Activated T-cell treated with anti-CD3 and anti-CD28 coated beads, Interleukin-2, amount 50 U/mL, for 4 hours (primary cell): ENCODE measurements around the gene ARFGAP3. TPM values are rescaled to one million over a fixed set of nuclear protein-coding genes. Genes with fewer than 3 reads are reported as not detected.
A peak's percentile ranks its signal among the peaks of the same experiment; 100 is the strongest.
"Not testable (repeated sequence)": the region's sequence is repeated elsewhere in the genome, so short reads cannot be mapped to it uniquely, and the experiment has no call there.

Source experiments
- ATAC-seq, 2 donors: fragments of 200-7000 bp; cut with Tn5 transposase; one replicate each; pipeline ENCODE4 v1.10.0; 2021
- DNase-seq: peaks from one replicate; pipeline ENCODE4 v3.0.0-alpha.2; 2020
- H3K27me3 Mint-ChIP-seq: one replicate; pipeline ENCODE4 v1.8.0; 2021; ENCODE audit warnings: low read depth, mixed read lengths
- H3K36me3 Mint-ChIP-seq: one replicate; pipeline ENCODE4 v1.8.0; 2022; ENCODE audit warnings: mixed read lengths; ENCODE audit not compliant: insufficient read depth
- H3K4me1 Mint-ChIP-seq: one replicate; pipeline ENCODE4 v1.8.0; 2021; ENCODE audit warnings: low read depth, mixed read lengths
- H3K4me3 Mint-ChIP-seq: one replicate; pipeline ENCODE4 v1.8.0; 2021; ENCODE audit warnings: mild to moderate bottlenecking, moderate library complexity, mixed read lengths
- H3K9me3 Mint-ChIP-seq: one replicate; pipeline ENCODE4 v1.8.0; 2021; ENCODE audit warnings: mixed read lengths
- total RNA-seq, 3 donors: library from RNA; stranded (reverse); gene quantifications; one replicate each; pipeline ENCODE4 v1.2.1, GENCODE V29; 2021

ARFGAP3 gene
- total RNA-seq, 3 donors from 2014 or later: 21.6 to 34.5 (median 26.8) TPM

- peaks cover 17% of the 10 kb centered on the region for H3K36me3 Mint-ChIP-seq
- no peak for DNase-seq
- H3K9me3 Mint-ChIP-seq: no peaks in the 10 kb centered on the region
Observed at GRCh38 chr22:42793848-42794405, 63.1 kb downstream of the ARFGAP3 start.

DNA sequence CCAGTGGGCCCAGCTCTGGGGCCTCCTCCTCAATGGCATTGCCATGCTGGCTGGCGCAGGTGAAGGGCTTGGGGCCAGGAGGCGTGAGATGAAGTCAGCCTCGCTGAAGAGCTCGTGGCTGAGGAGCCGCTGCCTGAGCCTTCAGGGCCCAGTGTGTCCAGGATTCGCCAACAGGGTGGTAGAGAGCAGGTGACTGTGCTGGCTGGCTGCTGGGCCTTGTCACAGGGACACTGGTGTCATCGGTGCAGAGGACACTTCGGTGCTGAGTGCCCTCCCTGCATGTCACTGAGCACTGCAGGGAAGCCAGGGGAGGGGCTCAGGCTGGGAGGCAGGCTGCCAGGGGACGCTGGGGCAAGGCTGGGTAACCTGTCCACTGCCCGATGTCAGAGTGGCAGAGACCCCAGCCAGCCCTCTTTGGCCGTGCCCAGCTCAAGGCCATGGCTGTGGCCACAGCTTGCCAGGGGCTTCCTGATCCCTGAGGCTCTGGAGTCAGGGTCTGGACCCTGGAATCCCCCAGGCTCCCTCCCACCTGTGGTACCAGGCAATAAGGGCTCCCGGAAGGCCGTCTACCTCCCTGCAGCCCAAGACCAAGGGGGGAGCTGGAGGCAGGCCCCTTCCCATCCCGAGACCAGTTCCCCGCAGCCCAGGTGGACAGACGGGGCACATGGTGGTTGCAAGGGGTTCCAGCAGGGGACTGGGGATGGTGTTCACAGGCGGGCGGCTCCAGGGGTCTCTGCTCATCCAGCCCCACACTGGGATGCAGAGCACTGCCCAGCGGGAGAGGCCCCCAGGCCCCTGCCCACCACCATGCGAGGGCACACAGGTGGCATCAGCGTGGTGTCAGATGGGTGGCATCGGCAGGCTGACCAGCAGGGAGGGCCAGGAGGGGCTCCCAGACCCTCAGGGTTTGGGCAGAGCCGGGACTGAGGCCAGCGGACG, 63.9 kb downstream of the ARFGAP3 start:
- H3K4me3 Mint-ChIP-seq: no peak overlapping the region
- H3K27me3 Mint-ChIP-seq: no peaks in the 10 kb centered on the region
- ATAC-seq (peak in 1 of 2 donors; percentile 10), DNase-seq (no peak)
- H3K36me3 Mint-ChIP-seq: peaks cover 17% of the 10 kb centered on the region
- no peaks in the 10 kb centered on the region for H3K9me3 Mint-ChIP-seq
- no peaks in the 10 kb centered on the region for H3K4me1 Mint-ChIP-seq

More at GRCh38 chr22:42793848-42794405, 63.1 kb downstream of the ARFGAP3 start:
- no peak overlapping the region for H3K4me3 Mint-ChIP-seq
- H3K4me1 Mint-ChIP-seq: no peaks in the 10 kb centered on the region
- H3K27me3 Mint-ChIP-seq: no peaks in the 10 kb centered on the region
- no peak for ATAC-seq

GRCh38 chr22:42792453-42792908, 64.6 kb downstream of the ARFGAP3 start:
- H3K36me3 Mint-ChIP-seq: peaks cover 12% of the 10 kb centered on the region
- H3K9me3 Mint-ChIP-seq: no peaks in the 10 kb centered on the region
- peak in 1 of 2 donors; percentile 37 for ATAC-seq
- H3K4me1 Mint-ChIP-seq: no peaks in the 10 kb centered on the region
- H3K27me3 Mint-ChIP-seq: no peaks in the 10 kb centered on the region
- DNase-seq: no peak
- H3K4me3 Mint-ChIP-seq: no peak overlapping the region

DNA sequence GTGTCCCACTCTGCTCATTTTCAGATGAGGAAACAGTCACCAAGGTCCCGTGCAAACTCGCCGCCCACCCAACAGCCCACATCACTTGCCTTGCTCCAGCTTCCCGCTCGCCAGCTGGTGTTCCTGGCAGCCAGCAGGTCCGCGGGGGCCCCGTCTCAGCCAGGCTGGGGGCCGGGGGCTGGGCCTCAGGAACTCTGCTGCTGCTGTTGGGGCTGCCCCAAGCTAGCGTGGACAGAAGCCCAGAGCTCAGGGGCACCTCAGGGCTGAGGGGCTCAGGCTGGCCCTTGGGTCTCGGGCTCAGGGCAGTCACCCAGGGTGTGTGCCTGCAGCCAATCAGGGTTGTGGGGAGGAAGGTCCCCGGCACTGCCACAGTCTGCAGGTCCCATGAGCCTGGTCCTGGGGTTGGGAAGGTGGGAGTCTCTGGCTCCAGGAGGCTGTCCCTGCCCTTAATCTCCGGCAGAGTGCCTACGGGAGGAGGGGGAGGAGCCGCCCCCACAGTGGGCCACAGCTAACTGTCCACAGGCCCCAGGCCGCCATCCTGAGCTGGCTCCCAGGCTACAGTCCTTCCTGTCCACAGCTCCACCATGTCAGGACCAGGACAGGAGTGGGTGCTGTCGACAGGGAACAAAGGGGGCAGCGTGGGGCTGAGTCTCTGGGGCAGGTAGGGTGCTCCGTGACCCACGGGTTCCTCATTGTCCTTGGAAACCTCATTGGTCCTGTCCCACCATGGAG, 65.2 kb downstream of the ARFGAP3 start:
- H3K4me1 Mint-ChIP-seq: no peaks in the 10 kb centered on the region
- H3K9me3 Mint-ChIP-seq: no peaks in the 10 kb centered on the region
- H3K4me3 Mint-ChIP-seq: no peak overlapping the region
- H3K27me3 Mint-ChIP-seq: no peaks in the 10 kb centered on the region
- ATAC-seq: no peak
- DNase-seq: no peak
- H3K36me3 Mint-ChIP-seq: peaks cover 7% of the 10 kb centered on the region

DNA sequence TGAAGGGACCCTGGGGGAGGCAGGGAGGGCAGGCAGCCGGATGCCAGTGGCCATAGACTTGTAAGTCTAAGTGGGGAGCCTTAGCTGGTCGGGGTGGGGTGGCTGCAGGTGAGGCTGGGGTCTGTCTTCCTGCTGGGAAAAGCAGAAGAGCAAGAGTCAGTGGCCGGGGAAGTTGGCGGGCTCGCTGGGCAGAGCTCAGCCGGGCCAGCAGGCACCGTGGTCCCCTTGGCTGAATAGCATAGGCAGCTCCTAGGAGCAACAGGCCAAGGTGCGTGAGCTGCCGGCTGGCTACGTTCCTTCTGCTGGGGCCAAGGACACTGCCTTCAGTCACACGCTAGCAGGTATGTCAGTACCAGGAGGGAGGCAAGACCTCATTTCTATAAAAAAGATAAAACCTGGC, 68.6 kb downstream of the ARFGAP3 start:
- DNase-seq: no peak
- Mint-ChIP-seq H3K4me1 (no peaks in the 10 kb centered on the region), H3K4me3 (no peak overlapping the region), H3K36me3 (no peaks in the 10 kb centered on the region), H3K9me3 (no peaks in the 10 kb centered on the region), H3K27me3 (no peaks in the 10 kb centered on the region)
- ATAC-seq: no peak

- H3K36me3 Mint-ChIP-seq: no peaks in the 10 kb centered on the region
- no peaks in the 10 kb centered on the region for H3K9me3 Mint-ChIP-seq
- no peak overlapping the region for H3K4me3 Mint-ChIP-seq
- DNase-seq: no peak
- ATAC-seq: no peak
- no peaks in the 10 kb centered on the region for H3K4me1 Mint-ChIP-seq
- H3K27me3 Mint-ChIP-seq: no peaks in the 10 kb centered on the region
Observed at GRCh38 chr22:42788021-42788420, 69.1 kb downstream of the ARFGAP3 start.

GRCh38 chr22:42787357-42787736, 69.7 kb downstream of the ARFGAP3 start:
- Mint-ChIP-seq H3K36me3 (no peaks in the 10 kb centered on the region), H3K4me3 (no peak overlapping the region), H3K27me3 (no peaks in the 10 kb centered on the region), H3K9me3 (no peaks in the 10 kb centered on the region), H3K4me1 (no peaks in the 10 kb centered on the region)
- no peak for DNase-seq
- no peak for ATAC-seq

DNA sequence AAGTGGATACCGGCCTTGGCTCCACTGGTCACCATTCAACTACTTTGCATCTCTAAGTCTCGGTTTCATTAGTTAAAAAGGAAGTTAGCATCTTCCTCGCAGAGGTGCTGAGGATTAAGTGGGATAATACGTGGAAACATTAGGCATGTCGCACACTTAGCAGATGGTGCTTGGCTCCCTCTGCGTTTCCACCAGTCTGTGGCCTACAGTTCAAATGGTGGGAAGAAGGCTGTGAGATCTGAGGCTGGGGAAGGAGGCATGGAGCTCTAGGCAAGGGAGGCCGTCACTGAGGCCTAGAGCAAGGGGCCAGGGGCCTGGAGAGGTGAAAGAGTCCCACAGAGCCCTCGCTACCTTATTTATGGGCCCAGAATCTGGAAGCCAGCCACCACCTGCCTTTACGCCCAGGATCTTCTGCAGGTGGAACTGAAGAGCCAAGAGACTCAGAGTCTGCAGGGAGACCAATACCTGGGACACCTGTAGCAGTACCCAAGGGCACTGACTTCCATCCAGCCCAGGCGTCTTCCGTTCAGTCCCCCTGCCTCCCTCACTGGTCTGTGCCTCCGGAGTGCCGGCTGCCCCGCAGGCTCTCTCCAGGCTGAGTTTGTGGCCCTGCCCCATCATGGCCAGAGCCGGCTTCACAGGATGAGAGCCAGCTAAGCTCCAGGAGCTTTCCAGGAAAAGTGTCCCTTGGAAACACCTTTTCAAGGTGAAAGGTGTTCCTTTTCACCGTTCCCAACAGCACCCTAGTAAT, 70.3 kb downstream of the ARFGAP3 start:
- H3K4me1 Mint-ChIP-seq: no peaks in the 10 kb centered on the region
- H3K9me3 Mint-ChIP-seq: no peaks in the 10 kb centered on the region
- no peaks in the 10 kb centered on the region for H3K36me3 Mint-ChIP-seq
- H3K4me3 Mint-ChIP-seq: no peak overlapping the region
- ATAC-seq (no peak), DNase-seq (no peak)
- no peaks in the 10 kb centered on the region for H3K27me3 Mint-ChIP-seq

DNA sequence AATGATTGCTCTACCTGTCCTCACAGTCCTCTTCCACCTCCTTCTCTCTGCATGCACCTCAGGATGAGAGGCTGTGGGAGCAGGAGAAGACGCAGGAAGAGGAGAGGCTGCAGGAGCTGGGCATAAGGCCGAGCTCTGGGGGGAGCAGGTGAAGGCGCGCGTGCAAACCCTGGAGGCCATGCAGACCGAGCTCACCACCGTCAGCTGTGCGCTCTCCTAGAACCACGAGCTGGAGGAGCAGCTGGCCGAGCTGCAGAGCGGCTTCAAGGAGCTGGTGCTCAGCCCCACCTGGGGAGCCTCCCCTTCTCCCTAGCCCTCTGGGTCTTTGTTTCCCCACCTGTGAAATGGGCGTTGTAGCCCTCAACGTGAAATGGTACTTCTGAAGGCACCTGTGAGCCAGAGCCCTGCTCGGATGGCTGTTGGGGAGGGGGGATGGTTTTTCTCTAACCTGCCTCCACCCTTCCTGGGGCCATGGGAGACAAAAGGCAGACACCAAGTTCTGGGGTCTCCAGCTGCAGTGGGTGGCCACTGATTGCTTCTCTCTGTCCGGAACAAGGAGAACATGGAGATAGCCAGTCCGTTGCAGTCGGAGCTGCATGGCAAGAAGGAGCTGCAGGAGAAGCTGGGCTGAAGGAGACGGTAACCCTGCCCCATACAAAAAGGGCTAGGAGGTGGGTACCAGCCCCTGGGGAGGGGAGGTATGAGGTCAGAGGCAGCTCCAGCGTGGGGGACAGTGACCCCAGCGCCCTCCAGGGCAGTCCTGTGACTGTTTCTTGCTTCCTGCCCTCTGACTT, 71.2 kb downstream of the ARFGAP3 start:
- Mint-ChIP-seq H3K4me3 (no peak overlapping the region), H3K4me1 (no peaks in the 10 kb centered on the region), H3K36me3 (no peaks in the 10 kb centered on the region), H3K27me3 (no peaks in the 10 kb centered on the region), H3K9me3 (no peaks in the 10 kb centered on the region)
- DNase-seq: no peak
- no peak for ATAC-seq

DNA sequence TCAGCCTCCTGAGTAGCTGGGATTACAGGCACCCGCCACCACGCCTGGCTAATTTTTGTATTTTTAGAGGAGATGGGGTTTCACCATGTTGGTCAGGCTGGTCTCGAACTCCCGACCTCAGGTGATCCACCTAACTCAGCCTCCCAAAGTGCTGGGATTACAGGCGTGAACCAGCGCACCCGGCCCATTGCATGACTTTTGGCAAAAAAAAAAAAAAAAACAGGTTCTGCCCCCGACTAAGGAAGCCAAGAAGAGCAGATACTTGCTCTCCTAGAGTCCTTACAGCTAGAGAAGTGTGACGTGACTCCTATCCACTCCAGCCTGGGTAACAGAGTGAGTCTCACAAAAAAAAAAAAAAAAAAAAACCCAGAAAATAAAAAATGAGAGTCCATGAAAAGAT, 74.8 kb downstream of the ARFGAP3 start:
- ATAC-seq, H3K27me3 Mint-ChIP-seq, H3K4me3 Mint-ChIP-seq: not testable (repeated sequence)

DNA sequence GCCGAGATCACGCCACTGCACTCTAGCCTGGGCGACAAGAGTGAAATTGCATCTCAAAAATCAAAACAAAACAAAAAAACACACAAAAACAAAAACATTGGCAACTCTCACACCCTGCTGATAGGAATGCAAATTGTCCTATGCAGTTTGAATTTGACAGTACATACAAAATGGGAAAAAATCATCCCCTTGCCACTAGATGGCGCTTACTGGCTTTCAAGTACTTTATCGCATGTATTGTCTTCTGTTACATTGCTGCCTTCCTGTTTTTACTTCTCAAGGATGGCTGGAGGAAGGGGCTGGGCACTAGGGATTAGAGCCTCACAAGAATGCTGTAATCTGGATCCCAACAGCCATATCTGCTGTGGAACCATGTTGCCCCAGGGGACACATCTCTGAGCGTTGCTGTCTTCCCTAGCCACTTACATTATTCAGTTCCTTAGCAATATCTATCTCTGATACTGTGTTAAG, 77.0 kb downstream of the ARFGAP3 start:
- peak; percentile 27 for DNase-seq
- no peaks in the 10 kb centered on the region for H3K9me3 Mint-ChIP-seq
- no peak overlapping the region for H3K4me3 Mint-ChIP-seq
- no peaks in the 10 kb centered on the region for H3K36me3 Mint-ChIP-seq
- H3K4me1 Mint-ChIP-seq: no peaks in the 10 kb centered on the region
- ATAC-seq: peak; percentile 40 to 66
- H3K27me3 Mint-ChIP-seq: no peaks in the 10 kb centered on the region

More for the DNA sequence above, 74.8 kb downstream of the ARFGAP3 start:
- DNase-seq, H3K4me1 Mint-ChIP-seq, H3K9me3 Mint-ChIP-seq, H3K36me3 Mint-ChIP-seq: not testable (repeated sequence)

DNA sequence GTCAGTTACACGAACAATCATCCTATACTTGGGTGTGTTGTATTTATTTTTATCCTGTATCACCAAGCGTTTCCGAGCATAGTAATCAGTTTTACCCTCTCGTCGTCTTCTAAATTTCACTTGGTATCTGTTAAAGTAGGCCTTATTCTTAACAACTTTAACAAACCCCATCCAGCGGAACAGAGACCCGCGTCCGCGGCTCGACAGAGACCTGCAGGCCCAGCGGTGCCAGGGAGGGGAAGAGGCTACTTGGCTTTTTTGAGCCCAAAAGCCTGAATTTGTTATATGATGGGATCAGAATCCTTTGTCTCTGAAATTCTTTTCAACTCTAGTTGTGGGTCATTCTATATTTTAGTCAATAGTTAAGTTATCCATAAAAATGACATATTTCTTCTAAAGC, 79.9 kb downstream of the ARFGAP3 start:
- no peaks in the 10 kb centered on the region for H3K9me3 Mint-ChIP-seq
- no peaks in the 10 kb centered on the region for H3K36me3 Mint-ChIP-seq
- H3K27me3 Mint-ChIP-seq: no peaks in the 10 kb centered on the region
- H3K4me3 Mint-ChIP-seq: no peak overlapping the region
- ATAC-seq: no peak
- no peak for DNase-seq
- no peaks in the 10 kb centered on the region for H3K4me1 Mint-ChIP-seq

GRCh38 chr22:42773167-42773566, 83.9 kb downstream of the ARFGAP3 start:
- DNase-seq (no peak), ATAC-seq (no peak)
- Mint-ChIP-seq H3K36me3 (no peaks in the 10 kb centered on the region), H3K27me3 (no peaks in the 10 kb centered on the region), H3K4me3 (no peak overlapping the region), H3K4me1 (no peaks in the 10 kb centered on the region), H3K9me3 (no peaks in the 10 kb centered on the region)
